ENCODE data around the gene PAFAH1B1.
"Not testable (repeated sequence)": the region's sequence is repeated elsewhere in the genome, so short reads cannot be mapped to it uniquely, and the experiment has no call there.

- TF ChIP-seq, protein P1, sequence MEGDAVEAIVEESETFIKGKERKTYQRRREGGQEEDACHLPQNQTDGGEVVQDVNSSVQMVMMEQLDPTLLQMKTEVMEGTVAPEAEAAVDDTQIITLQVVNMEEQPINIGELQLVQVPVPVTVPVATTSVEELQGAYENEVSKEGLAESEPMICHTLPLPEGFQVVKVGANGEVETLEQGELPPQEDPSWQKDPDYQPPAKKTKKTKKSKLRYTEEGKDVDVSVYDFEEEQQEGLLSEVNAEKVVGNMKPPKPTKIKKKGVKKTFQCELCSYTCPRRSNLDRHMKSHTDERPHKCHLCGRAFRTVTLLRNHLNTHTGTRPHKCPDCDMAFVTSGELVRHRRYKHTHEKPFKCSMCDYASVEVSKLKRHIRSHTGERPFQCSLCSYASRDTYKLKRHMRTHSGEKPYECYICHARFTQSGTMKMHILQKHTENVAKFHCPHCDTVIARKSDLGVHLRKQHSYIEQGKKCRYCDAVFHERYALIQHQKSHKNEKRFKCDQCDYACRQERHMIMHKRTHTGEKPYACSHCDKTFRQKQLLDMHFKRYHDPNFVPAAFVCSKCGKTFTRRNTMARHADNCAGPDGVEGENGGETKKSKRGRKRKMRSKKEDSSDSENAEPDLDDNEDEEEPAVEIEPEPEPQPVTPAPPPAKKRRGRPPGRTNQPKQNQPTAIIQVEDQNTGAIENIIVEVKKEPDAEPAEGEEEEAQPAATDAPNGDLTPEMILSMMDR (conservative IDR thresholded peaks at IDR 0.05; ENCODE audit: low read depth, low read length) = not testable (repeated sequence)
- not testable (repeated sequence) for TF ChIP-seq EZH2 (IDR thresholded peaks at IDR 0.05; ENCODE audit: low read length, unreplicated experiment)
These were observed 35.5 kb downstream of the PAFAH1B1 start for GRCh38 chr17:2628922-2629321.

Measured in PC-3 (cell line).